Measurements from ENCODE around the gene TRIO.

Gene TRIO

DNA sequence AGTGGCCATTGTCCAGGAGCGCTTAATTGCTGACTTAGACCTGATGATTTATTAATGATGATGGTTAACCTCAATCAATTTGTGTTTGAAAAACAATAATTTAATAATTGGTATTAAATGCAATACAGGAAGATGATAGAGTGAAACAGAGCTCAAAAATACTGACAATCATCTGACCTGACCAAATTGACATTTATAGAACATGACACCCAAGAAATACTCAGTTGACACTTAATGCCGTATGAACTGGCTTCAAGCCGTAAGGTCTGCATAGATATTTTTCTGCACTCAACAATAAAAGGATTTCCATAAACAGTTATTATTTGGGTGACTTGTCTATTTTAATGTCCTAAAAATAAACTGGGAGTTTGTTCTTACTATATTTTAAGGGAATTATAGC is 159.2 kb downstream of the TRIO start:
- Histone ChIP-seq H3K4ac (ENCODE audit: low read depth, low read length) (no peak overlapping the region), H3K27me3 (ENCODE audit: insufficient read depth, low read length, poor library complexity) (no peaks in the 10 kb centered on the region), H3K79me1 (ENCODE audit: low read length) (peaks cover 11% of the 10 kb centered on the region), H3K56ac (ENCODE audit: low read length) (no peak overlapping the region), H2AK5ac (ENCODE audit: low read length) (no peak overlapping the region), H3K4me1 (ENCODE audit: control insufficient read depth, low read depth, low read length) (no peaks in the 10 kb centered on the region), H3K79me2 (ENCODE audit: control insufficient read depth, insufficient read depth, low read length) (peaks cover 3% of the 10 kb centered on the region), H2BK5ac (ENCODE audit: low read length) (no peak overlapping the region), H3K18ac (ENCODE audit: low read length) (no peak overlapping the region), H3K9ac (ENCODE audit: low read length) (no peak overlapping the region), H2BK120ac (ENCODE audit: low read depth, low read length) (no peak overlapping the region), H4K5ac (ENCODE audit: low read length) (no peak overlapping the region), H3K27ac (ENCODE audit: low read depth, low read length) (no peak overlapping the region), H2BK15ac (replicated peaks; ENCODE audit: low read depth) (no peak overlapping the region), H4K8ac (ENCODE audit: low read depth, low read length) (no peak overlapping the region), H3K23ac (ENCODE audit: low read length) (no peak overlapping the region), H3K4me3 (ENCODE audit: low read length) (no peak overlapping the region), H3K4me2 (ENCODE audit: low read length) (no peak overlapping the region), H3K36me3 (ENCODE audit: control insufficient read depth, insufficient read depth, low read length) (no peaks in the 10 kb centered on the region)
- no CpG with 5 or more reads among the region's 3 CpGs for WGBS (ENCODE audit: extremely low coverage, insufficient coverage, low lambda C conversion rate)
- DNase-seq: no peak

DNA sequence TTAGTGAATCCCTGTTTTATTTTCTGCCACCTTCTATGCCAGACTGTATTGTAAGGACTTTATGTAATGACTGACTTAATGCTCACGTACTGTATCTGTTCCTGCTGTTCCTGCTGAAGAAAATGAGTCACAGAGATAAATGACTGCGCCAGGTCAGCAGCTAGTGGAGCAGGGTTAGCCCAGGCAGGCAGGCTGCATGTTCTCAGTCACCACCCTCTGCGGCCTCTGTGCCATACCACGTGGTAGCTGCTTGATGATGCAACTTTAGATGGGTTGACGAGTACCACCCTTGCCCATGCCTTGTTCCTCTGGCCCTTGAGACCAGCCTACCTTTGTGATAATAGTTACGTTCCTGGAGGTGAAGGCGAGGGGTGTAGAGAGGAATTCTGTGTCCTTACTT is 161.9 kb downstream of the TRIO start:
- no peak overlapping the region for H3K4me3 ChIP-seq (ENCODE audit: low read length)
- H2AK5ac ChIP-seq (ENCODE audit: low read length): no peak overlapping the region
- no peaks in the 10 kb centered on the region for H3K4me1 ChIP-seq (ENCODE audit: control insufficient read depth, low read depth, low read length)
- H4K8ac ChIP-seq (ENCODE audit: low read depth, low read length): no peak overlapping the region
- H4K5ac ChIP-seq (ENCODE audit: low read length): no peak overlapping the region
- H3K56ac ChIP-seq (ENCODE audit: low read length): no peak overlapping the region
- no peaks in the 10 kb centered on the region for H3K27me3 ChIP-seq (ENCODE audit: insufficient read depth, low read length, poor library complexity)
- no CpG with 5 or more reads among the region's 7 CpGs for WGBS (ENCODE audit: extremely low coverage, insufficient coverage, low lambda C conversion rate)
- H3K4ac ChIP-seq (ENCODE audit: low read depth, low read length): no peak overlapping the region
- H3K4me2 ChIP-seq (ENCODE audit: low read length): no peak overlapping the region
- no peak overlapping the region for H3K18ac ChIP-seq (ENCODE audit: low read length)
- H3K36me3 ChIP-seq (ENCODE audit: control insufficient read depth, insufficient read depth, low read length): no peaks in the 10 kb centered on the region
- H3K23ac ChIP-seq (ENCODE audit: low read length): no peak overlapping the region
- H3K79me2 ChIP-seq (ENCODE audit: control insufficient read depth, insufficient read depth, low read length): peaks cover 5% of the 10 kb centered on the region
- H3K79me1 ChIP-seq (ENCODE audit: low read length): peaks cover 14% of the 10 kb centered on the region
- no peak overlapping the region for H3K27ac ChIP-seq (ENCODE audit: low read depth, low read length)
- H2BK15ac ChIP-seq (replicated peaks; ENCODE audit: low read depth): no peak overlapping the region
- DNase-seq: no peak
- no peak overlapping the region for H3K9ac ChIP-seq (ENCODE audit: low read length)
- H2BK120ac ChIP-seq (ENCODE audit: low read depth, low read length): no peak overlapping the region
- H2BK5ac ChIP-seq (ENCODE audit: low read length): no peak overlapping the region

DNA sequence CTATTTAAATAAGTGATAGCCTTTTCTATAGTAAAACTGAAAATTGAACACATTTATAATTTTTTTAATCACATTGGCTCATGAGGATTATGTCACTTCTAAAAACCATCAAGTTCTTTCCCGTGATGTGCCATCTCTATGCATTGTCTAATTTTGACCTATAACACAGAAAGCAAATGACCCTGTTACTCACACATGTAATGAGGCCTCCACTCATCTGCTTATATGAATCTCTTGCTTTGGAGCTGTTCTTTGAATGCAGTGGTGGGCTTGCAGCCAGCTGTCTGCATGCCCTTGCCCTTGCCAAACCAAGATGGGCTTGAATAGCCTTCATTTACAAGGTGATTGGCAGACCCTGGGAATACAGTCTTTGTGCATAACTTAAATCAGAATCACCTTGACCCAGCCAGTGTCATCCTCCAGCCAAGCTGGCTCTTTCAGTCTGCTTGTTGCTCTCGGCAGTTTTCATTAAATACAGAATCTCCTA is 163.2 kb downstream of the TRIO start:
- H3K79me2 ChIP-seq (ENCODE audit: control insufficient read depth, insufficient read depth, low read length): peaks cover 5% of the 10 kb centered on the region
- H2BK5ac ChIP-seq (ENCODE audit: low read length): no peak overlapping the region
- H3K36me3 ChIP-seq (ENCODE audit: control insufficient read depth, insufficient read depth, low read length): peaks cover under 1% of the 10 kb centered on the region
- H3K4me2 ChIP-seq (ENCODE audit: low read length): no peak overlapping the region
- H3K27me3 ChIP-seq (ENCODE audit: insufficient read depth, low read length, poor library complexity): no peaks in the 10 kb centered on the region
- no peak overlapping the region for H2BK120ac ChIP-seq (ENCODE audit: low read depth, low read length)
- no peak overlapping the region for H3K27ac ChIP-seq (ENCODE audit: low read depth, low read length)
- no peak overlapping the region for H3K4me3 ChIP-seq (ENCODE audit: low read length)
- no peaks in the 10 kb centered on the region for H3K4me1 ChIP-seq (ENCODE audit: control insufficient read depth, low read depth, low read length)
- WGBS (ENCODE audit: extremely low coverage, insufficient coverage, low lambda C conversion rate): no CpG with 5 or more reads among the region's 2 CpGs
- peaks cover 18% of the 10 kb centered on the region for H3K79me1 ChIP-seq (ENCODE audit: low read length)
- no peak overlapping the region for H3K9ac ChIP-seq (ENCODE audit: low read length)
- no peak overlapping the region for H3K56ac ChIP-seq (ENCODE audit: low read length)
- no peak for DNase-seq
- H3K18ac ChIP-seq (ENCODE audit: low read length): no peak overlapping the region
- H2BK15ac ChIP-seq (replicated peaks; ENCODE audit: low read depth): no peak overlapping the region
- H2AK5ac ChIP-seq (ENCODE audit: low read length): no peak overlapping the region
- no peak overlapping the region for H3K23ac ChIP-seq (ENCODE audit: low read length)
- H3K4ac ChIP-seq (ENCODE audit: low read depth, low read length): no peak overlapping the region
- H4K5ac ChIP-seq (ENCODE audit: low read length): no peak overlapping the region
- H4K8ac ChIP-seq (ENCODE audit: low read depth, low read length): no peak overlapping the region

DNA sequence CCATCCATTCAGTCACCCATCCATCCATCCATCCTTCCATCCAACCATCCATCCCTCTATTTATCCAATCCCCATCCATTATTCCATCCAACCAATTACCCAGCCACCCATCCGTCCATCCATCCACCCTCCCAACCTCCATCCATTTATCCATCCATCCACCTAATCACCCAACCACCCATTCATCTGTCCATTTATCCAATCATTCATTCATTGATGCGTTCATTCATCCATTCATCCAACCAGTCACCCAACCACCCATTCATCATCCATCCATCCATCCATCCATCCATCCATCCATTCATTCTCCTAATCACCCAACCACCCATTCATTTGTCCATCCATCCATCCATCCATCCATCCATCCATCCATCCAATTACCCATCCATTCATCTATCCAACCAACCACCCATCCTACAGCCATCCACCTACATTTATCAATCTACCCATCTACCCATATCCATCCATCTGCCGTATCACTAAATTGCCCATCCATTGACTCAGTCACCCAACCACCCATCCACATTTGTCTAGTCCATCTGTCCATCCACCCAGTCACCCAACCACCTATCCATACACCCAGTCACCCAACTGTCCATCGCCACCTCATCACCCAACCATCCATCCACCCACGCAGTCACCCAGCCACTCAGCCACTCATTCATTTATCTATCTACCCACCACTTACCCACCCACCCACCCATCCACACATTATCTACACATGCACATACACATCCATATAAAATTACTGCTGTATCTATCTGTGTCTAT is 165.4 kb downstream of the TRIO start:
- Histone ChIP-seq H3K23ac (ENCODE audit: low read length) (no peak overlapping the region), H2BK5ac (ENCODE audit: low read length) (no peak overlapping the region), H3K79me2 (ENCODE audit: control insufficient read depth, insufficient read depth, low read length) (peaks cover 2% of the 10 kb centered on the region), H3K4me3 (ENCODE audit: low read length) (no peak overlapping the region), H3K18ac (ENCODE audit: low read length) (no peak overlapping the region), H3K4me1 (ENCODE audit: control insufficient read depth, low read depth, low read length) (no peaks in the 10 kb centered on the region), H2AK5ac (ENCODE audit: low read length) (no peak overlapping the region), H3K36me3 (ENCODE audit: control insufficient read depth, insufficient read depth, low read length) (peaks cover 2% of the 10 kb centered on the region), H3K56ac (ENCODE audit: low read length) (no peak overlapping the region), H3K4me2 (ENCODE audit: low read length) (no peak overlapping the region), H3K79me1 (ENCODE audit: low read length) (peaks cover 15% of the 10 kb centered on the region), H2BK15ac (replicated peaks; ENCODE audit: low read depth) (no peak overlapping the region), H3K9ac (ENCODE audit: low read length) (no peak overlapping the region), H3K27ac (ENCODE audit: low read depth, low read length) (no peak overlapping the region), H3K27me3 (ENCODE audit: insufficient read depth, low read length, poor library complexity) (no peaks in the 10 kb centered on the region), H4K8ac (ENCODE audit: low read depth, low read length) (no peak overlapping the region), H3K4ac (ENCODE audit: low read depth, low read length) (no peak overlapping the region), H2BK120ac (ENCODE audit: low read depth, low read length) (no peak overlapping the region), H4K5ac (ENCODE audit: low read length) (no peak overlapping the region)
- WGBS (ENCODE audit: extremely low coverage, insufficient coverage, low lambda C conversion rate): 100% methylated on average over 2 of the region's 5 CpGs
- DNase-seq: no peak

DNA sequence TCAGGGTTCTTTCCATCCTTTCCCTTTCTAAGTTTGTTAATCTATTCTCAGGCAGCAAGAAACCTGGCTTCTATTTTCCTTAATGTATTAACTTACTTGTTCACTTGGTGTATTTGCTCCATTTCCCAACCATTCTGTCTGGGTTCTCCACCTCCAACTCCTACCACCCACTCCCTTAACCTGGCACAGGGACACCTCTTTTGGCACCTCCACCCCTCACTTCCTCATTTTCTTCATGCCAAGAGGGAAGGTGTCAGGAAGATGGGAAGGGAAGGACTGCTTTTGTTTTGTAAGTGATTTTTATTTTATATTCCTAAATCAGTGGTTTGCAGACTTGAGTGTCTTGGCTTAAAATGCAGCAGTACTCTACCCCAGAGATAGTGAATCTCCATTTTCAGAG is 166.1 kb downstream of the TRIO start:
- Histone ChIP-seq H3K4me1 (ENCODE audit: control insufficient read depth, low read depth, low read length) (no peaks in the 10 kb centered on the region), H3K79me1 (ENCODE audit: low read length) (peaks cover 15% of the 10 kb centered on the region), H3K18ac (ENCODE audit: low read length) (no peak overlapping the region), H3K27ac (ENCODE audit: low read depth, low read length) (no peak overlapping the region), H4K8ac (ENCODE audit: low read depth, low read length) (no peak overlapping the region), H3K4me2 (ENCODE audit: low read length) (no peak overlapping the region), H2BK5ac (ENCODE audit: low read length) (no peak overlapping the region), H3K23ac (ENCODE audit: low read length) (no peak overlapping the region), H2BK15ac (replicated peaks; ENCODE audit: low read depth) (no peak overlapping the region), H3K79me2 (ENCODE audit: control insufficient read depth, insufficient read depth, low read length) (peaks cover 2% of the 10 kb centered on the region), H4K5ac (ENCODE audit: low read length) (no peak overlapping the region), H3K4me3 (ENCODE audit: low read length) (no peak overlapping the region), H3K36me3 (ENCODE audit: control insufficient read depth, insufficient read depth, low read length) (peaks cover 2% of the 10 kb centered on the region), H2BK120ac (ENCODE audit: low read depth, low read length) (no peak overlapping the region), H3K27me3 (ENCODE audit: insufficient read depth, low read length, poor library complexity) (no peaks in the 10 kb centered on the region), H3K4ac (ENCODE audit: low read depth, low read length) (no peak overlapping the region), H3K56ac (ENCODE audit: low read length) (no peak overlapping the region), H3K9ac (ENCODE audit: low read length) (no peak overlapping the region), H2AK5ac (ENCODE audit: low read length) (no peak overlapping the region)
- no peak for DNase-seq
